ENCODE results near the gene SLC2A6. TPM values are rescaled to one million over a fixed set of nuclear protein-coding genes. Genes with fewer than 3 reads are reported as not detected.

Gene SLC2A6
- total RNA-seq, 1 donor from 2014 or later, result 37.4 TPM

GRCh38 chr9:133505901-133506652 lies 27.2 kb upstream of the SLC2A6 start:
- ATAC-seq (ENCODE audit: low read depth), result no peak
- CTCF ChIA-PET, result no interaction called here
- Mint-ChIP-seq H3K9me3 (peaks cover 19% of the 10 kb centered on the region), H3K27ac (no peak overlapping the region), H3K4me1 (no peaks in the 10 kb centered on the region), H3K36me3 (ENCODE audit: low read depth) (no peaks in the 10 kb centered on the region), H3K4me3 (no peak overlapping the region), H3K27me3 (peaks cover 21% of the 10 kb centered on the region)
- POLR2A ChIA-PET, result no interaction called here
- no peak for TF ChIP-seq CTCF (IDR thresholded peaks at IDR 0.05)
- intact Hi-C loops (cut with micrococcal nuclease), result no loop called here
- DNase-seq, result no peak

- H3K27ac Mint-ChIP-seq, result no peak overlapping the region
- peaks cover 20% of the 10 kb centered on the region for H3K9me3 Mint-ChIP-seq
- no peak for DNase-seq
- no peak overlapping the region for H3K4me3 Mint-ChIP-seq
- H3K27me3 Mint-ChIP-seq, result peaks cover 21% of the 10 kb centered on the region
- ChIA-PET POLR2A (no interaction called here), CTCF (no interaction called here)
- no peak for TF ChIP-seq CTCF (IDR thresholded peaks at IDR 0.05)
- ATAC-seq (ENCODE audit: low read depth), result no peak
- no peaks in the 10 kb centered on the region for H3K4me1 Mint-ChIP-seq
- intact Hi-C loops (cut with micrococcal nuclease), result no loop called here
- H3K36me3 Mint-ChIP-seq (ENCODE audit: low read depth), result no peaks in the 10 kb centered on the region
These were observed 26.4 kb upstream of the SLC2A6 start for GRCh38 chr9:133505186-133505830.

- ChIA-PET POLR2A (no interaction called here), CTCF (no interaction called here)
- Mint-ChIP-seq H3K4me3 (no peak overlapping the region), H3K4me1 (no peaks in the 10 kb centered on the region), H3K36me3 (ENCODE audit: low read depth) (no peaks in the 10 kb centered on the region), H3K27ac (no peak overlapping the region), H3K9me3 (peaks cover 20% of the 10 kb centered on the region), H3K27me3 (peaks cover 22% of the 10 kb centered on the region)
- DNase-seq (no peak), ATAC-seq (ENCODE audit: low read depth) (no peak)
- intact Hi-C loops (cut with micrococcal nuclease), result no loop called here
- TF ChIP-seq CTCF (IDR thresholded peaks at IDR 0.05), result no peak
These were observed 23.2 kb upstream of the SLC2A6 start for GRCh38 chr9:133502112-133502511.

GRCh38 chr9:133499892-133500270 lies 21.0 kb upstream of the SLC2A6 start:
- Mint-ChIP-seq H3K4me1 (no peaks in the 10 kb centered on the region), H3K27me3 (peaks cover 17% of the 10 kb centered on the region)

More at GRCh38 chr9:133499892-133500270, 21.0 kb upstream of the SLC2A6 start:
- no peak for TF ChIP-seq CTCF (IDR thresholded peaks at IDR 0.05)
- no peak for ATAC-seq (ENCODE audit: low read depth)
- CTCF ChIA-PET, result no interaction called here
- Mint-ChIP-seq H3K36me3 (ENCODE audit: low read depth) (no peaks in the 10 kb centered on the region), H3K27ac (no peak overlapping the region), H3K9me3 (peaks cover 20% of the 10 kb centered on the region), H3K4me3 (no peak overlapping the region)
- POLR2A ChIA-PET, result no interaction called here
- DNase-seq, result no peak
- intact Hi-C loops (cut with micrococcal nuclease), result no loop called here

All from activated B cell treated with CpG ODN at 0.5 μM for 24 hours (primary cell).